Measurements from ENCODE around the gene CD70.
"Not testable (repeated sequence)": the region's sequence is repeated elsewhere in the genome, so short reads cannot be mapped to it uniquely, and the experiment has no call there.

DNA sequence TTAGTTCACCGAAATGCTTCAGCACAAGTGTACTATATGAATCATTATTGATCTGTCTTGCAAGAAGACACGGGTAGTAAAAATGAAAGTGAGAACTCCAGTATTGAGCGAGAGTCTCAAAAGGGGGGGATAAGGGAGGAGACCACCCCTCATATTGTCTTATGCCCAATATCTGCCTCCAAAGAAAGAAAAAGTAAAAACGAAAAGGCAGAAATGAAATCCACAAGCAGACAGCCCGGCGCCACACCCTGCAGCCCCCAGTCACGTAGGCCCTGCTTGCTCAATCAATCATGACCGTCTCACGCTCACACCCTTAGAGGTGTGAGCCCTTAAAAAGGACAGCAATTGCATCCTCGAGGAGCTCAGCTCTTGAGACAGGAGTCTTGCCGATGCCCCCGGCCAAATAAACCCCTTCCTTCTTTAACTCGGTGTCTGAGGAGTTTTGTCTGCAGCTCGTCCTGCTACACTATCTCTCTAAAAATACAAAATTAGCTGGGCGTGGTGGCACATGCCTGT lies 10.6 kb upstream of the CD70 start:
- not testable (repeated sequence) for TF ChIP-seq CTCF (IDR thresholded peaks at IDR 0.05); POLR2A (IDR thresholded peaks at IDR 0.05; ENCODE audit: low read depth)

All from esophagus muscularis mucosa (tissue), 3 donors.